Measurements from ENCODE around the gene MTM1.

GRCh38 chrX:150635952-150636351 lies 67.5 kb downstream of the MTM1 start:
- TF ChIP-seq POLR2A (IDR thresholded peaks at IDR 0.05) (no peak), CTCF (IDR thresholded peaks at IDR 0.05) (no peak)
